GM12892 (cell line): ENCODE results near the gene ADCY6.

Source experiments
- POLR2A ChIP-seq: IDR thresholded peaks from 2 replicates; pipeline ENCODE4 v1.6.1; 2011; ENCODE audit warnings: low read depth, low read length, control low read depth
- POLR2AphosphoS5 ChIP-seq: IDR thresholded peaks from 2 replicates; pipeline ENCODE4 v1.6.1; 2011; ENCODE audit warnings: low read depth, low read length, control low read depth
- TAF1 ChIP-seq: IDR thresholded peaks from 2 replicates; pipeline ENCODE4 v1.6.1; 2011; ENCODE audit warnings: low read depth, mild to moderate bottlenecking, control low read depth, low read length, borderline replicate concordance

- TF ChIP-seq POLR2A (no peak), TAF1 (no peak), POLR2AphosphoS5 (no peak)
Measured at GRCh38 chr12:48774516-48774915, 14.4 kb downstream of the ADCY6 start.
